ENCODE results near the gene PDE9A. TPM values are rescaled to one million over a fixed set of nuclear protein-coding genes. Genes with fewer than 3 reads are reported as not detected.

Gene PDE9A
- polyA plus RNA-seq, 2 of the 4 experiments (the other 2 are of a cell fraction) = 1.3 to 3.1 TPM

DNA sequence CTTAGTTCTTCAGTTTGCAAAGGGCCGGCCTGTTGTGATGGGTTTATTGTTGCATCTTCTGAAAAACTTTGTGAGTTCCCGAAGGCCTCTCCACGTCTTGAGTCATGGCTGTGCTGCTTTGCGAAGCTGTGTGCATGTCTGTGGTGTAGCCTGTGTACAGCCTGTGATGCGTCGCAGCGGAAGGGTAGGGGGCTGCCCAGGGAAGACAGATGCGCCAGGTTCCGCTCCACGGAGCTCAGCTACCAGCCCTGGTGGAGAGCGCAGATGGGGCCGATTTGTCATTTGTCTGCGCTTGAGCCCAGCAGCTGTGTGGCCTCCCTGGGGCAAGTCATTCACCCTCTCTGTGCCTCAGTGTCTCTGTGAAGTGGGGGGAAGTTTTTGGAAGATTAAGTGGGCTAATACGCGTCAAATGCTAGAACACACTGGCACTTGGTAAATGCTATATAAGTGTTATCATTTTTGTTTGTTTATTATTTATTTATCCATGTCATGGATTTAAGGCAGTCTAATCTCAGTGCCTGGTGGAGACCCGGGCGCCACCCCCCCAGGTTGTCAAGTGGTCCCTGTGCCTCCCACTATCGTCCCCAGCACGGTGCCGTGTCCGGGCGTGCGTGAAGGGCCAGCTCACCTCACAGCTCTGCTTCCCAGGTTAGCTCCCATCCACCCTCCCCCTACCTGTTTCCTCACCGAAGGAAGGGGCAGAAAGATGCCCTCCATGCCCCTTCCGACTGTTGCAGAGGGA is 8.4 kb downstream of the PDE9A start:
- no peak for FAIRE-seq
- TF ChIP-seq KDM1A (IDR thresholded peaks at IDR 0.05; ENCODE audit: low read depth) = no peak
- TF ChIP-seq, protein P1, sequence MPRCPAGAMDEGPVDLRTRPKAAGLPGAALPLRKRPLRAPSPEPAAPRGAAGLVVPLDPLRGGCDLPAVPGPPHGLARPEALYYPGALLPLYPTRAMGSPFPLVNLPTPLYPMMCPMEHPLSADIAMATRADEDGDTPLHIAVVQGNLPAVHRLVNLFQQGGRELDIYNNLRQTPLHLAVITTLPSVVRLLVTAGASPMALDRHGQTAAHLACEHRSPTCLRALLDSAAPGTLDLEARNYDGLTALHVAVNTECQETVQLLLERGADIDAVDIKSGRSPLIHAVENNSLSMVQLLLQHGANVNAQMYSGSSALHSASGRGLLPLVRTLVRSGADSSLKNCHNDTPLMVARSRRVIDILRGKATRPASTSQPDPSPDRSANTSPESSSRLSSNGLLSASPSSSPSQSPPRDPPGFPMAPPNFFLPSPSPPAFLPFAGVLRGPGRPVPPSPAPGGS (IDR thresholded peaks at IDR 0.05) = no peak
- no peak for TF ChIP-seq RFX5 (IDR thresholded peaks at IDR 0.05)
- TF ChIP-seq POLR2AphosphoS2 (conservative IDR thresholded peaks at IDR 0.05; ENCODE audit: low read length) = no peak

DNA sequence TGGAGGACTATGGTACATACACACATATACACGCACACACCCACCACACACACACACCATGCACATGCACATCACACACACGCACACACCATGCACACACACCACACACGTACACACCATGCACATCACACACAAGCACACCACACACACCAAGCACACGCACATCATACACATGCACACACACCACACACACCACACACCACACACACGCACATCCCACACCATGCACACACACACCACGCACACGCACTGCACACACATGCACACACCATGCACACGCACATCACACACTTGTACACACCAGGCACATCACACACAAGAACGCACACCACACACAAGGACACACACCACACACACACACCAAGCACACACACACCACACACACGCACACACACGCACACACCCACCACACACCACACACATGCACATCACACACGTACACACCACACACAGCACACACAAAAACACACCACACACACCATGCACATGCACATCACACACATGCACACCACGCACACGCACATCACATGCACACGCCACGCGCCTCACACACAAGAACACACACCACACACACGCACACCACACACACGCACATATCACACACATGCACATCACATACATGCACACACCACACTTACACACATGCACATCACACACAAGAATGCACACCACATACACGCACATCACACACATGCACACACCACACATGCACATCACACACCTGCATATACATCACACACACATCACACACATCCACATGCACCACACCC is 9.2 kb downstream of the PDE9A start:
- Histone ChIP-seq H3K4me1 (no peaks in the 10 kb centered on the region), H3K27ac (no peak overlapping the region), H3K9me3 (no peaks in the 10 kb centered on the region), H3K4me3 (no peak overlapping the region), H3K4me2 (no peak overlapping the region)
- ChIA-PET CTCF (no interaction called here), POLR2A (no interaction called here)
- DNase-seq (ENCODE audit: low read depth in 1 of 2, low spot score in 1 of 2) = no peak
- TF ChIP-seq HOXA7 (CRISPR knock-in tag; IDR thresholded peaks at IDR 0.05) = no peak
- TF ChIP-seq HEYL (CRISPR knock-in tag; IDR thresholded peaks at IDR 0.05) = no peak
- no peak for TF ChIP-seq RAD21 (conservative IDR thresholded peaks at IDR 0.05 in 1 of 2, IDR thresholded peaks at IDR 0.05 in 1 of 2)
- no peak for TF ChIP-seq HOXB5 (CRISPR knock-in tag; IDR thresholded peaks at IDR 0.05)
- TF ChIP-seq, protein P2, sequence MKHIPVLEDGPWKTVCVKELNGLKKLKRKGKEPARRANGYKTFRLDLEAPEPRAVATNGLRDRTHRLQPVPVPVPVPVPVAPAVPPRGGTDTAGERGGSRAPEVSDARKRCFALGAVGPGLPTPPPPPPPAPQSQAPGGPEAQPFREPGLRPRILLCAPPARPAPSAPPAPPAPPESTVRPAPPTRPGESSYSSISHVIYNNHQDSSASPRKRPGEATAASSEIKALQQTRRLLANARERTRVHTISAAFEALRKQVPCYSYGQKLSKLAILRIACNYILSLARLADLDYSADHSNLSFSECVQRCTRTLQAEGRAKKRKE (CRISPR knock-in tag; IDR thresholded peaks at IDR 0.05; ENCODE audit: low read depth) = no peak
- TF ChIP-seq POLR2A (IDR thresholded peaks at IDR 0.05; ENCODE audit: low read length) = no peak
- TF ChIP-seq, protein P3, sequence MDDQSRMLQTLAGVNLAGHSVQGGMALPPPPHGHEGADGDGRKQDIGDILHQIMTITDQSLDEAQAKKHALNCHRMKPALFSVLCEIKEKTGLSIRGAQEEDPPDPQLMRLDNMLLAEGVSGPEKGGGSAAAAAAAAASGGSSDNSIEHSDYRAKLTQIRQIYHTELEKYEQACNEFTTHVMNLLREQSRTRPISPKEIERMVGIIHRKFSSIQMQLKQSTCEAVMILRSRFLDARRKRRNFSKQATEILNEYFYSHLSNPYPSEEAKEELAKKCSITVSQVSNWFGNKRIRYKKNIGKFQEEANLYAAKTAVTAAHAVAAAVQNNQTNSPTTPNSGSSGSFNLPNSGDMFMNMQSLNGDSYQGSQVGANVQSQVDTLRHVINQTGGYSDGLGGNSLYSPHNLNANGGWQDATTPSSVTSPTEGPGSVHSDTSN (IDR thresholded peaks at IDR 0.05) = no peak
- ATAC-seq = no peak
- FAIRE-seq = no peak
- 82% methylated on average over 17 of the region's 20 CpGs for WGBS (ENCODE audit: missing lambda C conversion rate)

More for the DNA sequence above, 8.4 kb downstream of the PDE9A start:
- POLR2A ChIA-PET = no interaction called here
- no peaks in the 10 kb centered on the region for H3K9me3 ChIP-seq
- no peaks in the 10 kb centered on the region for H3K4me1 ChIP-seq
- no peak overlapping the region for H3K4me2 ChIP-seq
- no peak for DNase-seq (ENCODE audit: low read depth in 1 of 2, low spot score in 1 of 2)
- CTCF ChIA-PET = no interaction called here
- no peak overlapping the region for H3K4me3 ChIP-seq
- no peak for ATAC-seq
- no peak overlapping the region for H3K27ac ChIP-seq
- WGBS (ENCODE audit: missing lambda C conversion rate) = 83% methylated on average over 12 of the region's 25 CpGs

DNA sequence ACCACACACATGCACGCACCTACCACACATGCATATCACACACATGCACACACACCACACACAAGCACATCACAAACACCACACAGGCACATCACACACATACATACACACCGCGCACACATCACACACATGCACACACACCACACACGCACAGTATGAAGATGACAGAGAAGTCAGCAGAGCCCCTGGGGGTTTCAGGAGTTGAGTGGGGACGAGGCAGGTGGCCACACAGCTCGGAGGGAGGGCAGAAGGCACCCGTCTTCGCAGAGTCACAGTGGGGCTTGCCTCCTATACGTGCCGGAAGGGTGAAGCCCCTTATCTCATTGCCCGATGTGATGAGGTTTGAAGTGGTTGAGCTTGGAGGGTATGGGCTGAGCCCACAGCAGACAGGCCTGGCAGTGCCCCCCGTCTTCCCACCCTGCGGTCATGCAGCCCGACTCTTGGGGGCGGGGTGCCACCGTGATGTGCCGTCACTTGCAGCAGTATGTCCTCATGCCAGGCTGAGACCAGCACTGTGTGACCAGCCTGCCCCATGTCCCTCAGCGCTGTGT is 9.9 kb downstream of the PDE9A start:
- WGBS (ENCODE audit: missing lambda C conversion rate) = 81% methylated on average over 8 of the region's 18 CpGs
- POLR2A ChIA-PET = no interaction called here
- no peaks in the 10 kb centered on the region for H3K4me1 ChIP-seq
- no peak overlapping the region for H3K4me2 ChIP-seq
- no peak overlapping the region for H3K4me3 ChIP-seq
- no peak for TF ChIP-seq ZSCAN20 (CRISPR knock-in tag; IDR thresholded peaks at IDR 0.05)
- no peak for TF ChIP-seq SMC3 (IDR thresholded peaks at IDR 0.05)
- TF ChIP-seq, protein P4, sequence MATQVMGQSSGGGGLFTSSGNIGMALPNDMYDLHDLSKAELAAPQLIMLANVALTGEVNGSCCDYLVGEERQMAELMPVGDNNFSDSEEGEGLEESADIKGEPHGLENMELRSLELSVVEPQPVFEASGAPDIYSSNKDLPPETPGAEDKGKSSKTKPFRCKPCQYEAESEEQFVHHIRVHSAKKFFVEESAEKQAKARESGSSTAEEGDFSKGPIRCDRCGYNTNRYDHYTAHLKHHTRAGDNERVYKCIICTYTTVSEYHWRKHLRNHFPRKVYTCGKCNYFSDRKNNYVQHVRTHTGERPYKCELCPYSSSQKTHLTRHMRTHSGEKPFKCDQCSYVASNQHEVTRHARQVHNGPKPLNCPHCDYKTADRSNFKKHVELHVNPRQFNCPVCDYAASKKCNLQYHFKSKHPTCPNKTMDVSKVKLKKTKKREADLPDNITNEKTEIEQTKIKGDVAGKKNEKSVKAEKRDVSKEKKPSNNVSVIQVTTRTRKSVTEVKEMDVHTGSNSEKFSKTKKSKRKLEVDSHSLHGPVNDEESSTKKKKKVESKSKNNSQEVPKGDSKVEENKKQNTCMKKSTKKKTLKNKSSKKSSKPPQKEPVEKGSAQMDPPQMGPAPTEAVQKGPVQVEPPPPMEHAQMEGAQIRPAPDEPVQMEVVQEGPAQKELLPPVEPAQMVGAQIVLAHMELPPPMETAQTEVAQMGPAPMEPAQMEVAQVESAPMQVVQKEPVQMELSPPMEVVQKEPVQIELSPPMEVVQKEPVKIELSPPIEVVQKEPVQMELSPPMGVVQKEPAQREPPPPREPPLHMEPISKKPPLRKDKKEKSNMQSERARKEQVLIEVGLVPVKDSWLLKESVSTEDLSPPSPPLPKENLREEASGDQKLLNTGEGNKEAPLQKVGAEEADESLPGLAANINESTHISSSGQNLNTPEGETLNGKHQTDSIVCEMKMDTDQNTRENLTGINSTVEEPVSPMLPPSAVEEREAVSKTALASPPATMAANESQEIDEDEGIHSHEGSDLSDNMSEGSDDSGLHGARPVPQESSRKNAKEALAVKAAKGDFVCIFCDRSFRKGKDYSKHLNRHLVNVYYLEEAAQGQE (IDR thresholded peaks at IDR 0.05) = no peak
- TF ChIP-seq HOXA7 (CRISPR knock-in tag; IDR thresholded peaks at IDR 0.05) = no peak
- no peak for TF ChIP-seq MYC (IDR thresholded peaks at IDR 0.05; ENCODE audit: borderline replicate concordance, low read length)
- TF ChIP-seq RAD21 (conservative IDR thresholded peaks at IDR 0.05 in 1 of 2, IDR thresholded peaks at IDR 0.05 in 1 of 2) = no peak
- TF ChIP-seq TP53 (CRISPR knock-in tag; IDR thresholded peaks at IDR 0.05) = no peak
- TF ChIP-seq, protein P5, sequence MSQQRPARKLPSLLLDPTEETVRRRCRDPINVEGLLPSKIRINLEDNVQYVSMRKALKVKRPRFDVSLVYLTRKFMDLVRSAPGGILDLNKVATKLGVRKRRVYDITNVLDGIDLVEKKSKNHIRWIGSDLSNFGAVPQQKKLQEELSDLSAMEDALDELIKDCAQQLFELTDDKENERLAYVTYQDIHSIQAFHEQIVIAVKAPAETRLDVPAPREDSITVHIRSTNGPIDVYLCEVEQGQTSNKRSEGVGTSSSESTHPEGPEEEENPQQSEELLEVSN (IDR thresholded peaks at IDR 0.05; ENCODE audit: borderline replicate concordance, low read depth) = no peak
- no peak for TF ChIP-seq HEYL (CRISPR knock-in tag; IDR thresholded peaks at IDR 0.05)
- TF ChIP-seq ZC3H11A (IDR thresholded peaks at IDR 0.05) = no peak
- TF ChIP-seq CEBPB (IDR thresholded peaks at IDR 0.05) = no peak
- no peak for TF ChIP-seq RARB (CRISPR knock-in tag; IDR thresholded peaks at IDR 0.05)
- no peak overlapping the region for H3K27ac ChIP-seq
- CTCF ChIA-PET = no interaction called here
- FAIRE-seq (no peak), ATAC-seq (no peak), DNase-seq (ENCODE audit: low read depth in 1 of 2, low spot score in 1 of 2) (no peak)
- H3K9me3 ChIP-seq = no peaks in the 10 kb centered on the region

All from A549 (cell line).